Activated T-cell treated with anti-CD3 and anti-CD28 coated beads, Interleukin-2, amount 50 U/mL, for 24 hours (primary cell): ENCODE results near the gene CAMK2B.

ENCODE experiments used
- DNase-seq: peaks from one replicate; pipeline ENCODE4 v3.0.0-alpha.2; 2020
- H3K27ac Mint-ChIP-seq: 2 replicates; pipeline ENCODE4 v1.8.0; 2020; ENCODE audit warnings: mild to moderate bottlenecking, mixed read lengths
- H3K27me3 Mint-ChIP-seq: 2 replicates; pipeline ENCODE4 v1.8.0; 2020; ENCODE audit warnings: mixed read lengths
- H3K36me3 Mint-ChIP-seq: 2 replicates; pipeline ENCODE4 v1.8.0; 2020; ENCODE audit warnings: low read depth, mixed read lengths
- H3K4me1 Mint-ChIP-seq: 2 replicates; pipeline ENCODE4 v1.8.0; 2020; ENCODE audit warnings: low read depth, mixed read lengths
- H3K4me3 Mint-ChIP-seq: 2 replicates; pipeline ENCODE4 v1.8.0; 2020; ENCODE audit warnings: mild to moderate bottlenecking, moderate library complexity, mixed read lengths
- H3K9me3 Mint-ChIP-seq: 2 replicates; pipeline ENCODE4 v1.8.0; 2020; ENCODE audit warnings: mixed read lengths

The CAMK2B gene

GRCh38 chr7:44280993-44281721, 44.2 kb downstream of the CAMK2B start:
- H3K4me3 Mint-ChIP-seq: no peak overlapping the region
- H3K9me3 Mint-ChIP-seq: no peaks in the 10 kb centered on the region
- no peaks in the 10 kb centered on the region for H3K27me3 Mint-ChIP-seq
- H3K36me3 Mint-ChIP-seq: no peaks in the 10 kb centered on the region
- DNase-seq: peak; percentile 21
- no peak overlapping the region for H3K27ac Mint-ChIP-seq
- H3K4me1 Mint-ChIP-seq: no peaks in the 10 kb centered on the region

GRCh38 chr7:44280636-44280992, 44.8 kb downstream of the CAMK2B start:
- Mint-ChIP-seq H3K9me3 (no peaks in the 10 kb centered on the region), H3K4me3 (no peak overlapping the region), H3K27ac (no peak overlapping the region), H3K36me3 (no peaks in the 10 kb centered on the region), H3K27me3 (no peaks in the 10 kb centered on the region), H3K4me1 (no peaks in the 10 kb centered on the region)
- no peak for DNase-seq

GRCh38 chr7:44279731-44280505, 45.5 kb downstream of the CAMK2B start:
- no peaks in the 10 kb centered on the region for H3K9me3 Mint-ChIP-seq
- H3K4me3 Mint-ChIP-seq: no peak overlapping the region
- DNase-seq: peak; percentile 19
- no peaks in the 10 kb centered on the region for H3K4me1 Mint-ChIP-seq
- H3K27ac Mint-ChIP-seq: no peak overlapping the region
- no peaks in the 10 kb centered on the region for H3K27me3 Mint-ChIP-seq
- H3K36me3 Mint-ChIP-seq: no peaks in the 10 kb centered on the region

GRCh38 chr7:44279286-44279685, 46.1 kb downstream of the CAMK2B start:
- H3K36me3 Mint-ChIP-seq: no peaks in the 10 kb centered on the region
- no peaks in the 10 kb centered on the region for H3K27me3 Mint-ChIP-seq
- H3K9me3 Mint-ChIP-seq: no peaks in the 10 kb centered on the region
- H3K27ac Mint-ChIP-seq: no peak overlapping the region
- DNase-seq: peak; percentile 25
- no peak overlapping the region for H3K4me3 Mint-ChIP-seq
- no peaks in the 10 kb centered on the region for H3K4me1 Mint-ChIP-seq

- Mint-ChIP-seq H3K27me3 (no peaks in the 10 kb centered on the region), H3K27ac (no peak overlapping the region)
- peak; percentile 21 for DNase-seq
Observed at GRCh38 chr7:44278451-44279161, 46.8 kb downstream of the CAMK2B start.

GRCh38 chr7:44277851-44278250, 47.5 kb downstream of the CAMK2B start:
- Mint-ChIP-seq H3K27ac (no peak overlapping the region), H3K36me3 (no peaks in the 10 kb centered on the region), H3K27me3 (no peaks in the 10 kb centered on the region), H3K4me3 (no peak overlapping the region), H3K9me3 (no peaks in the 10 kb centered on the region), H3K4me1 (no peaks in the 10 kb centered on the region)
- DNase-seq: peak; percentile 24

More at GRCh38 chr7:44278451-44279161, 46.8 kb downstream of the CAMK2B start:
- Mint-ChIP-seq H3K4me3 (no peak overlapping the region), H3K9me3 (no peaks in the 10 kb centered on the region), H3K36me3 (no peaks in the 10 kb centered on the region), H3K4me1 (no peaks in the 10 kb centered on the region)

- peak; percentile 25 for DNase-seq
- no peaks in the 10 kb centered on the region for H3K36me3 Mint-ChIP-seq
- H3K27me3 Mint-ChIP-seq: no peaks in the 10 kb centered on the region
- H3K9me3 Mint-ChIP-seq: no peaks in the 10 kb centered on the region
- no peaks in the 10 kb centered on the region for H3K4me1 Mint-ChIP-seq
- H3K27ac Mint-ChIP-seq: no peak overlapping the region
- H3K4me3 Mint-ChIP-seq: no peak overlapping the region
Observed at GRCh38 chr7:44277391-44277790, 48.0 kb downstream of the CAMK2B start.

GRCh38 chr7:44276571-44277221, 48.7 kb downstream of the CAMK2B start:
- H3K27ac Mint-ChIP-seq: no peak overlapping the region
- no peak overlapping the region for H3K4me3 Mint-ChIP-seq

GRCh38 chr7:44275957-44276570, 49.3 kb downstream of the CAMK2B start:
- no peak for DNase-seq
- Mint-ChIP-seq H3K27ac (no peak overlapping the region), H3K4me3 (no peak overlapping the region)

More at GRCh38 chr7:44276571-44277221, 48.7 kb downstream of the CAMK2B start:
- Mint-ChIP-seq H3K27me3 (no peaks in the 10 kb centered on the region), H3K4me1 (no peaks in the 10 kb centered on the region), H3K9me3 (no peaks in the 10 kb centered on the region), H3K36me3 (no peaks in the 10 kb centered on the region)
- no peak for DNase-seq

GRCh38 chr7:44275146-44275545, 50.2 kb downstream of the CAMK2B start:
- Mint-ChIP-seq H3K9me3 (no peaks in the 10 kb centered on the region), H3K4me3 (no peak overlapping the region), H3K27me3 (no peaks in the 10 kb centered on the region), H3K27ac (no peak overlapping the region), H3K36me3 (no peaks in the 10 kb centered on the region), H3K4me1 (no peaks in the 10 kb centered on the region)
- no peak for DNase-seq

More at GRCh38 chr7:44275957-44276570, 49.3 kb downstream of the CAMK2B start:
- Mint-ChIP-seq H3K4me1 (no peaks in the 10 kb centered on the region), H3K27me3 (no peaks in the 10 kb centered on the region), H3K9me3 (no peaks in the 10 kb centered on the region), H3K36me3 (no peaks in the 10 kb centered on the region)

- no peak for DNase-seq
- Mint-ChIP-seq H3K9me3 (no peaks in the 10 kb centered on the region), H3K4me1 (no peaks in the 10 kb centered on the region), H3K36me3 (no peaks in the 10 kb centered on the region), H3K4me3 (no peak overlapping the region), H3K27me3 (no peaks in the 10 kb centered on the region), H3K27ac (no peak overlapping the region)
Observed at GRCh38 chr7:44274623-44274975, 50.8 kb downstream of the CAMK2B start.

- no peak for DNase-seq
- no peaks in the 10 kb centered on the region for H3K36me3 Mint-ChIP-seq
- no peaks in the 10 kb centered on the region for H3K9me3 Mint-ChIP-seq
- H3K4me3 Mint-ChIP-seq: no peak overlapping the region
- H3K27me3 Mint-ChIP-seq: no peaks in the 10 kb centered on the region
- no peaks in the 10 kb centered on the region for H3K4me1 Mint-ChIP-seq
- no peak overlapping the region for H3K27ac Mint-ChIP-seq
Observed at GRCh38 chr7:44273681-44274622, 51.4 kb downstream of the CAMK2B start.

GRCh38 chr7:44272981-44273380, 52.4 kb downstream of the CAMK2B start:
- Mint-ChIP-seq H3K4me3 (no peak overlapping the region), H3K36me3 (no peaks in the 10 kb centered on the region), H3K27ac (no peak overlapping the region), H3K27me3 (no peaks in the 10 kb centered on the region), H3K4me1 (no peaks in the 10 kb centered on the region), H3K9me3 (no peaks in the 10 kb centered on the region)
- DNase-seq: no peak
